ENCODE results near the gene ENPP4.
"Not testable (repeated sequence)": the region's sequence is repeated elsewhere in the genome, so short reads cannot be mapped to it uniquely, and the experiment has no call there.

The ENPP4 gene, protein sequence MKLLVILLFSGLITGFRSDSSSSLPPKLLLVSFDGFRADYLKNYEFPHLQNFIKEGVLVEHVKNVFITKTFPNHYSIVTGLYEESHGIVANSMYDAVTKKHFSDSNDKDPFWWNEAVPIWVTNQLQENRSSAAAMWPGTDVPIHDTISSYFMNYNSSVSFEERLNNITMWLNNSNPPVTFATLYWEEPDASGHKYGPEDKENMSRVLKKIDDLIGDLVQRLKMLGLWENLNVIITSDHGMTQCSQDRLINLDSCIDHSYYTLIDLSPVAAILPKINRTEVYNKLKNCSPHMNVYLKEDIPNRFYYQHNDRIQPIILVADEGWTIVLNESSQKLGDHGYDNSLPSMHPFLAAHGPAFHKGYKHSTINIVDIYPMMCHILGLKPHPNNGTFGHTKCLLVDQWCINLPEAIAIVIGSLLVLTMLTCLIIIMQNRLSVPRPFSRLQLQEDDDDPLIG

DNA sequence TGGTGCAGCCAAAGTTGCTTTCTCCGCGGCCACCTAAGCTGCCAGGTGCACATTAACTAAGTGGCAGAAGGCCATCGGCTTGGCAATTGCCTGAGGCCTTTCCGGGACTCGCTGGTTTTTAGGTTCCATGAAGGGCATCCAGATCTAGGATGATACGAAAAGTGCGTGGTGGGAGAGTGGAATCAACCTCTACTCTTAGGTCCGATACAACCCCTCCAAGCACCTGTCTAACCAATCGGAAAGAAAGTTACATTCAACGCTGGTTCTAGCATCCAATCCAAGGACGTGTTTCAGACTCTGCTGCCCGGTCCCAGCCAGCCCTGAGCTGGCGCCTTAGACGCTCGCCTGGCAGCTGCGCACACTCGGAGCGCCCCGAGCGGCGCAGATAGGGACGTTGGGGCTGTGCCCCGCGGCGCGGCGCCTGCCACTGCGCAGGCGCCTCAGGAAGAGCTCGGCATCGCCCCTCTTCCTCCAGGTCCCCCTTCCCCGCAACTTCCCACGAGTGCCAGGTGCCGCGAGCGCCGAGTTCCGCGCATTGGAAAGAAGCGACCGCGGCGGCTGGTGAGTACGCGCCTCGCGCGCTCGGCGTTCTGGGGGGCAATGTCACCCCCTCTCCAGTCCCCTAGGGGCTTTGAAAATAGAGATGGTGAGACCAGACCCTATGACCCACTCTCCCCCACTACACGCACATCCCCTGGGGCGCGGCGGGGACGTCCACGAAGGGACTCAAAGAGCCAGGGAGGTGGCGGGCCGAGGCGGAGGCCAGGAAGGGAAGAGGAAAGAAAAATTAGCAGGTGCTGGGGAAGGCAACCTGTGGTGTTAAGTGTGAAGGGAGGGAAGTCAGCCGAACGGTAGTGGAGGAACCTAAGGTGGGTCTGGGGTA lies at the start of gene ENPP4:
Gene ENPP4, plus strand, starts transcription at position 361 of the 883 bp plus-strand sequence. CDS start 9,595 bp downstream, outside the sequence.
- Mint-ChIP-seq H3K36me3 (peaks cover 2% of the 10 kb centered on the region), H3K9me3 (ENCODE audit: low read depth) (no peaks in the 10 kb centered on the region), H3K27me3 (no peaks in the 10 kb centered on the region), H3K27ac (peak within 1 kb of the TSS; percentile 85), H3K4me1 (ENCODE audit: low read depth) (peaks cover 42% of the 10 kb centered on the region), H3K4me3 (peak within 1 kb of the TSS; percentile 96)

DNA sequence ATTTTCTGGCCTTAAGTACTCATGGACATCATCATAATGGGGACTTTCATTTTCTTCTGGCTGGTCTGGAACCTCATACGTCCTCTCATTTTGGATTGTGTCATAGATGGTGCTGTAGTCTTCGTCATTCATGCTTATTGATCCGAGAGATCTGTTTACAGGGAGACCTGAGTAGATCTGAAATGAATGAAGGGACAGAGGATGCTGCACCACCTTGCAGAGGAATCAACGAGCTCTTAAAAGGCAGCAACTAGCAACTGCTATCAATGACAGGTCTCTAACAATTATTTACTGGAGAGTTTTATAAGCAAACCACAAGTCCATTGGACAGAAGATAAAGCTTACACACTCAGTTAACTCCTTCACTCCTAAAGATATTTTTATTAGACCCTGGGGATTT lies 49.7 kb upstream of the ENPP4 start:
- peaks cover 2% of the 10 kb centered on the region for H3K27me3 Mint-ChIP-seq
- H3K4me3 Mint-ChIP-seq: no peak overlapping the region
- peaks cover 6% of the 10 kb centered on the region for H3K4me1 Mint-ChIP-seq (ENCODE audit: low read depth)
- no peak overlapping the region for H3K27ac Mint-ChIP-seq
- no peaks in the 10 kb centered on the region for H3K36me3 Mint-ChIP-seq
- no peaks in the 10 kb centered on the region for H3K9me3 Mint-ChIP-seq (ENCODE audit: low read depth)

DNA sequence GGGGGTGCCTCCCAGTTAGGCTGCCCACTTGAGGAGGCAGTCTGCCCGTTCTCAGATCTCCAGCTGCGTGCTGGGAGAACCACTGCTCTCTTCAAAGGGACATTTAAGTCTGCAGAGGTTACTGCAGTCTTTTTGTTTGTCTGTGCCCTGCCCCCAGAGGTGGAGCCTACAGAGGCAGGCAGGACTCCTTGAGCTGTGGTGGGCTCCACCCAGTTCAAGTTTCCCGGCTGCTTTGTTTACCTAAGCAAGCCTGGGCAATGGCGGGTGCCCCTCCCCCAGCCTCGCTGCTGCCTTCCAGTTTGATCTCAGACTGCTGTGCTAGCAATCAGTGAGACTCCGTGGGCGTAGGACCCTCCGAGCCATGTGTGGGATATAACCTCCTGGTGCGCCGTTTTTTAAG lies 44.1 kb upstream of the ENPP4 start:
- H3K9me3 Mint-ChIP-seq (ENCODE audit: low read depth); H3K4me3 Mint-ChIP-seq; H3K27ac Mint-ChIP-seq; H3K36me3 Mint-ChIP-seq; H3K4me1 Mint-ChIP-seq (ENCODE audit: low read depth): not testable (repeated sequence)
- peaks cover 11% of the 10 kb centered on the region for H3K27me3 Mint-ChIP-seq

DNA sequence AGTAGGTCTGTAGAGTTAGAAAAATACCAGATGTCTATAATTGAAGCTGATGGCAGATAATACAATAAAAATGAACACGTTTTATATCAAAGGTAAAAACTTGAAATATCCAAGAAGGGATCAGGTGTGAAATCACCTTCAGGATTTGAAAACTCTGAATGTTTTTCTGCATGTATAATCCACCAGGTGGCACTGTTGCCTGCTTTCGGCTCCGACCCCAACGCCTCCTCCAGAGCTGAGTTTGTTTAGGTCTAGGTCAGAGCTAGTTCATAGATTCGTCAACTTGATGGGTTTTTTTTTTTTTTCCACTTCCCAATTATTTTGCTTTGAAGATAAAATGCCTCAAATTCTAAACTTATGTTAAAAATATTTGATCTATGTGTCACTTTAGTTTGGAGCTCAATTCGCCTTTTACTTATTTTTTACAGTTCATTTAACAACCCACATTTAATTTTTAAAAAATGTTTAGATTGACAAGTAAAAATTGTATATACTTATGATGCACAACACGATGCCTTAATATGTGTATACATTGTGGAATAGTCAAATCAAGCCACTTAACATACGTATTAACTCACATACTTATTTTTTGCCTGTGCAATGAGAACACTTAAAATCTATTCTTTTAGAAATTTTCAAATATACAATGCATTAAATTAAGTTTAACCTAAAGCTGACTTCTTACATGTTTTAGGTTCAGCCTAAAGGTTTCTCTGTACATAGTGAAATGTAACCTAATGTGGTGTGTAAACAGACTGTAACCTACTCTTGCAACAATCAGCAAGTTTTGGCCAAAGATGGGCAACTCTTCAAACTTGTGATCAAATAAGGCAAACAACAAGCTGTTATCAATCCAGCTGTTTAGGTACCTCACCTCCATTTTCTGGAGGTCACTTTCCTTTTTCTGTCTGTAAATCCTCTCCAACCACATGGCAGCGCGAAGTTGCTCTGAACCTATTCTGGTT lies 39.4 kb upstream of the ENPP4 start:
- peaks cover 16% of the 10 kb centered on the region for H3K9me3 Mint-ChIP-seq (ENCODE audit: low read depth)
- H3K36me3 Mint-ChIP-seq: peaks cover 4% of the 10 kb centered on the region
- H3K4me3 Mint-ChIP-seq: no peak overlapping the region
- H3K4me1 Mint-ChIP-seq (ENCODE audit: low read depth): no peaks in the 10 kb centered on the region
- H3K27ac Mint-ChIP-seq: no peak overlapping the region
- H3K27me3 Mint-ChIP-seq: peaks cover 11% of the 10 kb centered on the region

DNA sequence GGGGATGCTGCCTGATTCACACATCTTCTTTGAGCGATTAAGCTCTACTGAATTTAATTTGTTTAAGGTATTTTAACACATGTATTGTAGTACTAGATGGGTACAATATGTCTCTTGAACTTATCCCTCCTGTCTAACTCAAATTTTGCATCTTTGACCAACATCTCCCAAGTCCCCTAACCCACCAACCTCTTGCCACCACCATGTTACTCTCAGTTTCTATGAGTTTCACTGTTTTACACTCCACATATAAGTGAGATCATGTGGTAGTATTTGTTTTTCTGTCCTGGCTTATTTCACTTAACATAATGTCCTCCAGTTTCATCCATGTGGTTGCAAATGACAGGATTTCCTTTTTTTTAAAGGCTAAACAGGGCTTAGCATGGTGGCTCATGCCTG lies 38.7 kb upstream of the ENPP4 start:
- Mint-ChIP-seq H3K9me3 (ENCODE audit: low read depth) (peaks cover 23% of the 10 kb centered on the region), H3K27me3 (peaks cover 11% of the 10 kb centered on the region), H3K4me3 (no peak overlapping the region), H3K4me1 (ENCODE audit: low read depth) (no peaks in the 10 kb centered on the region), H3K36me3 (peaks cover 9% of the 10 kb centered on the region), H3K27ac (no peak overlapping the region)

DNA sequence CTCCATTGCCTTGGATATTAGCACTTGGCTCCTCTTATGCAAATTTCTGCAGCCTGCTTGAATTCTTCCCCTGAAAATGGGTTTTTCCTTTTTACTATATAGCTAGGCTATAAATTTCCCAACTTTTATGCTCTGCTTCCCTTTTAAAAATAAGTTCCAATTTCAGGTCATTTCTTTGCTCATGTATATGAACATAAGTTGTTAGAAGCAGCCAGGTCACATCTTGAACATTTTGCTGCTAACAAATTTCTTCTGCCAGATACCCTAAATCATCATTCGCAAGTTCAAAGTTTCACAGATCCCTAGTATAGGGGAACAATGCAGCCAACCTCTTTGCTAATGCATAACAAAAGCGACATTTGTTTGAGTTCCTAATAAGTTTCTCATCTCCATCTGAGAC lies 34.5 kb upstream of the ENPP4 start:
- no peak overlapping the region for H3K27ac Mint-ChIP-seq

DNA sequence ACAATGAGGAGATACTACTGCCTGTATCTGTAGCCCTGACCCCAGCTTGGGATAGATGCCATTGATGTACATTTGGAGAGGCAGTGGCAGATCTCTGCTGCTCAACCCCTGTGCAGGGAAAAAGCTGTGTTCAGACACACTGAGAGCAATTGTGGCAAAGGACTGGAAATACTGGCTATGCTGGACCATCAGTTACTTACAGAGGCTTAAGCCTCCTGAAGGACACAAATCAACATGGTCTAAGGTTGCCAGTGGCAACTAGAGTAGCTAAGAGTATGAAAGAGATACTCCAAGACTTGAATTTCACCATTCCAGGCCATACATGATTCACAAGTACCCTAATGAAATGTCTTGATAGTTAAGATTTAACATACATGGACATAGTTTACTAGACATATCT lies 32.4 kb upstream of the ENPP4 start:
- Mint-ChIP-seq H3K27me3 (no peaks in the 10 kb centered on the region), H3K27ac (no peak overlapping the region), H3K36me3 (peaks cover 19% of the 10 kb centered on the region), H3K4me1 (ENCODE audit: low read depth) (no peaks in the 10 kb centered on the region), H3K9me3 (ENCODE audit: low read depth) (peaks cover 28% of the 10 kb centered on the region), H3K4me3 (no peak overlapping the region)

More for the DNA sequence above, 34.5 kb upstream of the ENPP4 start:
- peaks cover 19% of the 10 kb centered on the region for H3K36me3 Mint-ChIP-seq
- H3K27me3 Mint-ChIP-seq: no peaks in the 10 kb centered on the region
- no peaks in the 10 kb centered on the region for H3K4me1 Mint-ChIP-seq (ENCODE audit: low read depth)
- H3K9me3 Mint-ChIP-seq (ENCODE audit: low read depth): peaks cover 28% of the 10 kb centered on the region
- no peak overlapping the region for H3K4me3 Mint-ChIP-seq

DNA sequence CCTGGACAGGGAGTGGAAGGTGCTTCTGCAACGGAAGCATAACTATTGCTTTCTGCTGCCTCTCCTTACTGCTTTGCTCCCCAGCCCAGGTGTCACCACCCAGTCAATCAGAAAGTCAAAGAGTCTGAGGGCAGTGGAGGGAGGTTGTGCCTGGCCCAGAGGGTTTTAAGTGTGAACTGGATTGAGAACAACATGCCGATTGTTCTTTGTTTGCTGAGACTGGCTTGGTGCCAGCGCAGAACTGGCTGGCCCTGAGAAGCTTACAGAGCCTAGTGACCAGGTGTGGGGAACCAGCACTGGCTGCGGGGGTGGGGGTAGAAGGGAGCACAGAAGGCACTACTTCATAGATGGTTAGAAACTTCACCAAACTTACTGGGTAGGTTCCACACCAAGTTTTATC lies 31.1 kb upstream of the ENPP4 start:
- H3K36me3 Mint-ChIP-seq: peaks cover 19% of the 10 kb centered on the region
- peaks cover 22% of the 10 kb centered on the region for H3K9me3 Mint-ChIP-seq (ENCODE audit: low read depth)
- H3K27ac Mint-ChIP-seq: no peak overlapping the region
- H3K27me3 Mint-ChIP-seq: no peaks in the 10 kb centered on the region
- no peaks in the 10 kb centered on the region for H3K4me1 Mint-ChIP-seq (ENCODE audit: low read depth)
- H3K4me3 Mint-ChIP-seq: no peak overlapping the region

DNA sequence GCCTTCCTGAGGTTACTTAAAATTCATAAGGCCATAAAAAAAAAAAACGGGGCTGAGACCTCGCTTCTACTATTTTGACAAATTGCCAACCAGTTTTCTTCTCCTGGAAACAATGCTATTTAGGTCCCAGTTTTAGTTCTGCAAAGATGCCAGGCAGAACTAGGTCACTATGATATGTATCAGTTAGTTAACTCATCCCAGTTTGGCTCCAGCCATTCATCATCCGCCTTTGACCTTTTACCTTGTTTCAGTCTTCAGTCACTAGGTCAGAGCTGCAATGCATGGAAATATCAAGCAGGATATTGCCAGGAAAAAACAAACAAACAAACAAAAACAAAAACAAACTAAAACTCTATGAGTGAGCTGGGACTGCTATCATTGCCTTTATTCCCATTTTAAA lies 29.8 kb upstream of the ENPP4 start:
- Mint-ChIP-seq H3K27ac (no peak overlapping the region), H3K36me3 (peaks cover 17% of the 10 kb centered on the region), H3K4me3 (no peak overlapping the region), H3K27me3 (no peaks in the 10 kb centered on the region), H3K4me1 (ENCODE audit: low read depth) (peaks cover 8% of the 10 kb centered on the region), H3K9me3 (ENCODE audit: low read depth) (peaks cover 15% of the 10 kb centered on the region)

DNA sequence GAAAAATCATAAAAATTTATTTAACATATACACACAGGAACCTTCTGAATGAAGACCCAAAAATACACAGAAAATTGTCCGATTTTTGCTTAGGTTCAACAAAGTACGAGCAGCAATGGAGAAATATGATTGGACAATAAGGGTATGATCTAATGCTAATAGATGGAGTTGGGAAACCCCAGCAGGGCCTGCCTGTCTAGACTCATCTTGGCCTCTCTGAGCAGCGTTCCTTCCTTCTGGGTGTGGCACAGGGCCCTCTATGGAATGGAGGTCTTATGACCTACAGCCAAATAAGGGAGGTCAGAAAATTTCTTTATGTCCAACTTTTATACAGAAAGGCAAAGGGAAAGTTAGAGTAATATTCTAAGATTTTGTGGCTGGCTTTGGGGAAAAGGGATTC lies 27.7 kb upstream of the ENPP4 start:
- no peak overlapping the region for H3K4me3 Mint-ChIP-seq
- H3K9me3 Mint-ChIP-seq (ENCODE audit: low read depth): no peaks in the 10 kb centered on the region
- peaks cover 14% of the 10 kb centered on the region for H3K4me1 Mint-ChIP-seq (ENCODE audit: low read depth)
- peaks cover 3% of the 10 kb centered on the region for H3K36me3 Mint-ChIP-seq
- H3K27me3 Mint-ChIP-seq: no peaks in the 10 kb centered on the region
- no peak overlapping the region for H3K27ac Mint-ChIP-seq

DNA sequence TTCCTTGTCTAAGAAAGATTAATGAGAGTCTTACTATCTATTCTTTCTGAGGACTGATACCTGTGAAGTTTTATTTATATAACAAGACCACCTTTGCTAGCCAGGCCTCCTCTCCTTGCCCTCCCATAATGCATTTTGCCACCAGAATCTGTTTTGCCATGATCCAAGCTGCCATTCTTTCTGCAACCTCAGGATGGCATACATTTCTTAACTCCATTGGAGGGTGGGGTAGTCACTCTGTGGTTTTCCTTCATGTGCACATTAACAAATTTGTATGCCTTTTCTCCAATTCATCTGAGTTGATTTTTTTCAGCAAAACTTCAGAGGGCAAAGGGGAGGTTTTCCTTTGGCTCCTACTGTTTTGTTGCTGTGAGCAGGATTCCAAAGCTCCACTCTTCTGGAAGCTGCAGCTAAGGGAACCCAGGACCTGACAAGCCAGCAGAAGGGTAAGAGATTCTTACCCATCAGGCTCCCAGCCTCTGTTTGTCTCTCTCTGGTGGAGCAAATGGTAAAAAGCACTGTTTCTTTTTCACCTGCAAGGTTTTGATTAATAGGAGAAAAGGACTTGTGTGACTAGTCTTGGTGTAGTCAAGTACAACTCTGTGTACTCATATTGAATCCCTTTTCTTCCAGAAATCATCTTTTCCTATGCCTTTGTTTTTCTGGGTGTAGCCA lies 26.2 kb upstream of the ENPP4 start:
- no peak overlapping the region for H3K27ac Mint-ChIP-seq
- peaks cover under 1% of the 10 kb centered on the region for H3K36me3 Mint-ChIP-seq
- peaks cover 14% of the 10 kb centered on the region for H3K4me1 Mint-ChIP-seq (ENCODE audit: low read depth)
- H3K4me3 Mint-ChIP-seq: no peak overlapping the region
- no peaks in the 10 kb centered on the region for H3K9me3 Mint-ChIP-seq (ENCODE audit: low read depth)
- H3K27me3 Mint-ChIP-seq: no peaks in the 10 kb centered on the region

DNA sequence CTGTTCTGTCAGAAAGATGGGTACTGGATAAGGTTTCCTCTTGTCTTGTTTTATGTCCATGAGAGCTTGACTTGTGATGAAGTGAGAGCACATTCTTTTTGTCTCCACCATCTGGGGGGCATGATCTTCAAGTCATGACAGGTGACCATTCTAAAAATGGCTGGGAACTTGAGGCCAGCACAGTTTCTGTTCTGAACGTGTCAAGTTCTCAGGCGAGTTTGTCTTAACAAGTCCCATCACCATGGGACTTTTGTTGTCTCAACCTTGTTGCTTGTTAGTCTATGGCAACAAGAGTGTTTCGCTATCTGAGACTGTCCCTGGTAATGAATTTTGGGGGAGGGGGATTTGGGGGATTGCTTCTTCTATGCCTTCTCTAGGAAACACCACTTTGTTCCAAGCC lies 25.6 kb upstream of the ENPP4 start:
- peaks cover 14% of the 10 kb centered on the region for H3K4me1 Mint-ChIP-seq (ENCODE audit: low read depth)
- peaks cover 4% of the 10 kb centered on the region for H3K36me3 Mint-ChIP-seq
- H3K27me3 Mint-ChIP-seq: no peaks in the 10 kb centered on the region
- H3K9me3 Mint-ChIP-seq (ENCODE audit: low read depth): no peaks in the 10 kb centered on the region
- H3K27ac Mint-ChIP-seq: no peak overlapping the region
- no peak overlapping the region for H3K4me3 Mint-ChIP-seq

DNA sequence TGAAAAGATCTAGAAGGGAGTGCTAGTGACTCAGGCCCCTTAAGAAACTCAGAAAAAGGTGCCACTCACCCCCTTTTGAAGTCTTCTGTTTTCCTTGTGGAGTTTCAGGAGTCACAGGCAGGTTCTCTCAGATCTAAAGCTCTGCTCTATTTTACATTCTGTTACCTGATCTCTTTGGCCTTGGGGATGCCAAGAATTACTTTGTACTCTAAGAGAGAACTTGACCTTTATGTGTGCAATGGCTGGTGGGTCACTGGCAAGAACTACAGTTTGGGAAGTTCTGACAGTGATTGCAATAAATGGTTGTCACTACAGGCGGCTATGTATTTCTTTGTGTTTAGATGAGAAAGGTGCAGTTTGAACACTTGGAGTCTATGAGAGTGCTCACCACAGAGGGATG lies 24.2 kb upstream of the ENPP4 start:
- no peak overlapping the region for H3K4me3 Mint-ChIP-seq
- no peak overlapping the region for H3K27ac Mint-ChIP-seq
- H3K4me1 Mint-ChIP-seq (ENCODE audit: low read depth): peaks cover 14% of the 10 kb centered on the region
- H3K27me3 Mint-ChIP-seq: no peaks in the 10 kb centered on the region
- peaks cover 5% of the 10 kb centered on the region for H3K9me3 Mint-ChIP-seq (ENCODE audit: low read depth)
- peaks cover 9% of the 10 kb centered on the region for H3K36me3 Mint-ChIP-seq

DNA sequence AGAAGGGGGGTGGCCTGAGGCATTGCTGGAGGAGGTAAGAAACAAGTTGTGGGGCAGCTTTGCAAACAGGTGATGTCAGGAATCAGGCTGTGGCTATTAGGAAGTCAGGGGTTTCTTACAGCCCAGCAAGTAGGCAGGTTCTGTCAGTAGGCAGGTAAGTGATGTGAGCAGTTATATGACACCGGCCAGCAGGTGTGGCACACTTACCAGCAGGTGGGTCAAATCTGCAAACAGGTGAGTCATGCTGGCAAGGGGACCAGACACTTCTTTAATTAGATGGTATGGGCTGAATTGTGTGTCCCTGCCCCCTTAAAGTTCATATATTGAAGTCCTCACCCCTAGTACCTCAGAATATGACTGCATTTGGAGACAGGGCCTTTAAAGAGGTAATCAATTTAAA lies 16.4 kb upstream of the ENPP4 start:
- Mint-ChIP-seq H3K4me3 (no peak overlapping the region), H3K36me3 (peaks cover 51% of the 10 kb centered on the region), H3K9me3 (ENCODE audit: low read depth) (peaks cover 5% of the 10 kb centered on the region), H3K27ac (no peak overlapping the region), H3K4me1 (ENCODE audit: low read depth) (peaks cover 2% of the 10 kb centered on the region), H3K27me3 (no peaks in the 10 kb centered on the region)

All from activated naive CD8-positive, alpha-beta T cell (primary cell).